Stimulated activated naive CD8-positive, alpha-beta T cell treated with anti-CD3 and anti-CD28 coated beads, Interleukin-15, amount 100 ng/mL, for 72 hours (primary cell): ENCODE results near the gene ZPLD1.

Source experiments
- ATAC-seq: fragments of 150-1000 bp; cut with Tn5 transposase; 2 replicates; pipeline ENCODE4 v1.10.0; 2021; ENCODE audit warnings: mild to moderate bottlenecking, moderate library complexity
- DNase-seq, 2 donors: peaks; one replicate each; pipeline ENCODE4 v3.0.0; 2021 to 2022
- H3K27ac Mint-ChIP-seq, 2 donors: one replicate each; pipeline ENCODE4 v1.8.0; 2022; ENCODE audit warnings: mild to moderate bottlenecking in 2 of 2, mixed read lengths in 2 of 2, moderate library complexity in 2 of 2
- H3K27me3 Mint-ChIP-seq: one replicate; pipeline ENCODE4 v1.8.0; 2022; ENCODE audit warnings: mixed read lengths
- H3K4me1 Mint-ChIP-seq: one replicate; pipeline ENCODE4 v1.8.0; 2022; ENCODE audit warnings: mild to moderate bottlenecking, mixed read lengths
- H3K4me3 Mint-ChIP-seq, 2 donors: one replicate each; pipeline ENCODE4 v1.8.0; 2022; ENCODE audit warnings: mild to moderate bottlenecking in 2 of 2, mixed read lengths in 2 of 2, moderate library complexity in 1 of 2
- H3K9me3 Mint-ChIP-seq, 2 donors: one replicate each; pipeline ENCODE4 v1.8.0; 2022; ENCODE audit warnings: mixed read lengths in 2 of 2

ZPLD1 gene

DNA sequence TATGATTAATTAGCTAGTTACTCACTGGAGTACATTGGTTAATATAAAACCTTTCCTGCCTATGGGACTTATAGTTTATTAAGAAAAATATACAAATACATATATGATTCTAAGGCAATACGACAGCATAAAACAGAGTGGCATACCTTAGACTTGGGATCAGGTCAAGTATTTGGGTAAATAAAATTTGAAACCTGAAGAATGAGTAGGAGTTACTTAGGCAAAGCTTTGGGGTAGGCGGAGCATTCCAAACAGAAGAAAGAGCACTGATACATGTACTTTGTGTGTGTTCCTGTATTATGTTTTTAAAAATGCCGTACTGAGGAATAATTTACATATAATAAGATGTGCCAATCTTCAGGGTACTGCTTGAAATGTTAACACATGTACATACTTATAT, 15.1 kb downstream of the ZPLD1 start:
- peaks cover 4% of the 10 kb centered on the region for H3K27me3 Mint-ChIP-seq
- no peak overlapping the region for H3K4me3 Mint-ChIP-seq
- ATAC-seq: no peak
- H3K9me3 Mint-ChIP-seq: no peaks in the 10 kb centered on the region
- no peak overlapping the region for H3K27ac Mint-ChIP-seq
- no peaks in the 10 kb centered on the region for H3K4me1 Mint-ChIP-seq
- no peak for DNase-seq

DNA sequence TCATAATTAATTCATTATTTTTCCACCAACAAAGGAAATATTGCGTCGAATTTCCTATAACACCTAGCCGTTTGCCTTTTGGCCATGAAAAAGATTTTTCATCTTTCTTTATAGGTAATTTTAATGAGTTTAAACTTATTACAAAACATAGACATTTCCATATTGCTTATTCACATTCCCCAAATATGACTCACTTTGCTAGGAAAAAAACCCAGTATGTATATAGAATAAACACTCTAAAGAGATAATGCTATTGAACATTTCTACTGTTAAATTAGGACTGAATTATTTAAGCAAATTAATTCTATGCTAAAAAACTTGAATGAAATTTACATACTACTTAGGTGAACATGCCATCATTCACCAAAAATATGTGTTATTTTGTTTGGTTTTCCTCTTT, 16.2 kb downstream of the ZPLD1 start:
- ATAC-seq: no peak
- no peaks in the 10 kb centered on the region for H3K4me1 Mint-ChIP-seq
- H3K4me3 Mint-ChIP-seq: no peak overlapping the region
- no peak for DNase-seq
- no peak overlapping the region for H3K27ac Mint-ChIP-seq
- H3K9me3 Mint-ChIP-seq: no peaks in the 10 kb centered on the region
- H3K27me3 Mint-ChIP-seq: no peaks in the 10 kb centered on the region

DNA sequence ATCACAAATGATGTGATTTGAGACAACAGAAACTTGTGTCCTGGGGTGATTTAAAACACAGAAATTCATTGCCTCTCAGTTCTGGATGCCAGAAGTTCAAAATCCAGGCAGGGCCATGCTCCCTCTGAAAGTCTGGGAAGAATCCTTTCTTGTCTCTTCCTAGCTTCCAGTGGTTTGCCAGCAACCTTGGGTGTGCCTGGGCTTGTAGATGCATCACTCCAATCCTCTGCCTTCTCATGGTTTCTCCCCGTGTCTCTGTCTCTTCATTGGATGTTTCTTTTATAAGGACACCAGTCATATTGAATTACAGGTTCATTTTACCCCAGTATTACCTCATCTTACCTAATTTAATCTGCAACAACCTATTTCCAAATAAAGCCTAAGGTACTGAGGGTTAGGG, 16.7 kb downstream of the ZPLD1 start:
- no peaks in the 10 kb centered on the region for H3K9me3 Mint-ChIP-seq
- H3K4me1 Mint-ChIP-seq: no peaks in the 10 kb centered on the region
- H3K4me3 Mint-ChIP-seq: no peak overlapping the region
- no peak for ATAC-seq
- DNase-seq: no peak
- no peak overlapping the region for H3K27ac Mint-ChIP-seq
- H3K27me3 Mint-ChIP-seq: peaks cover 4% of the 10 kb centered on the region

DNA sequence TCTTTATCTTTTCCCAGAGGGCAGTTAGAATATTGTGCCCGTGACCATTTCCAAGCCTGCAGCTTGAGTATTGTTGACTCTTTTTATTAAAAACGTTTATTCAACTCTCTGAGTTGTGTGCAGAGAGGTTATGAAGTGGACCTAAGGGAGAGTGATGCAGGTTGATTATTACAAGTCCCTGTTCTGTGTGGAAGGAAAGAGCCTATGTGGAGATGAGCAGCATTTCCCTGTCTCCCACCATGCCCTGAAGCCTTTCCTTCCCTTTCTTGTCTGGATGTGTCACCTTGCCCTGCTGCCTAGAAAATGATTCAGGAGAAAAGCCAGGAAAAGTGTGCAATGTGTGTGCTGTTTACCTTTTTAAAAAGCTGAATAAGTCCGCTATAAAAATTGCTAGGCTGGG, 19.4 kb downstream of the ZPLD1 start:
- DNase-seq (no peak), ATAC-seq (no peak)
- no peaks in the 10 kb centered on the region for H3K9me3 Mint-ChIP-seq

DNA sequence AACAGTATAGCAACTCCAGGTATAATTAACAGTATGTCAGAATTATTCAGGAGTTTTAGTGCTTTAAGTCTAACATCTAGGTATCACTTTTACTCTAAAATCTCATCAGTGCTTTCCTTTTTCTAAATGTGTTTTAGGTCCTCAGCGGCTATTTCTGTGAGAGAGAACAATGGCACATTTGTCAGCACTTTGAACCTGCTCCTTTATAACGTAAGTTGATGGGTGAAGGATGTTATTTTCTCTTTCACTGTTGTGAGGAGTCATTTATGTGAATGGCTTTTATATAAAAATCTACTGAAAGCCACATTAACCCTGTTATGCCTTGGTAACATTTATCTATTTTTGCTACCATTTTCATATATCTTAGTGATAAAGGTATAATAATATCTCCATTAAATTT, 22.8 kb downstream of the ZPLD1 start:
- DNase-seq: no peak
- ATAC-seq: no peak
- Mint-ChIP-seq H3K4me3 (no peak overlapping the region), H3K27ac (no peak overlapping the region), H3K9me3 (no peaks in the 10 kb centered on the region), H3K27me3 (peaks cover 14% of the 10 kb centered on the region), H3K4me1 (no peaks in the 10 kb centered on the region)

More for the DNA sequence above, 19.4 kb downstream of the ZPLD1 start:
- Mint-ChIP-seq H3K27me3 (peaks cover 8% of the 10 kb centered on the region), H3K27ac (no peak overlapping the region), H3K4me1 (no peaks in the 10 kb centered on the region), H3K4me3 (no peak overlapping the region)

DNA sequence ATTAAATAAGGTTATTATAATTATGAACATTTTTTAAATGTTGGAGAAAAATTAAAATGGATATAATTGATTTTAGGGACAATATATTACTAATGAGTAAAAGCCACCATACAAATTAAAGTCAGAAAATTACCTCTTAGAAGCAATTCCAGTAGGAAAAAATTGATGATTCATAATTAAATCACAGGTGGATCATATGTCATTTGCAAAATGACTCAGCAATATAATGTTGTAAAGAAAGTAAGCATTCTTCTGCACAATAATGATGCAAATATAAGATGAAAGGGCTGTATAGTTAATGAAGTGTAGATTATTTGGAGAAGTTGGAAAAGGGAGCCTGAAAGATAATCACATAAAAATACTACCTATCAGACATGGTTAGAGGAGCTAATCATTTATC, 25.8 kb downstream of the ZPLD1 start:
- no peak overlapping the region for H3K27ac Mint-ChIP-seq
- H3K4me3 Mint-ChIP-seq: no peak overlapping the region
- no peak for ATAC-seq
- DNase-seq: no peak
- no peaks in the 10 kb centered on the region for H3K9me3 Mint-ChIP-seq
- H3K27me3 Mint-ChIP-seq: peaks cover 18% of the 10 kb centered on the region
- no peaks in the 10 kb centered on the region for H3K4me1 Mint-ChIP-seq

DNA sequence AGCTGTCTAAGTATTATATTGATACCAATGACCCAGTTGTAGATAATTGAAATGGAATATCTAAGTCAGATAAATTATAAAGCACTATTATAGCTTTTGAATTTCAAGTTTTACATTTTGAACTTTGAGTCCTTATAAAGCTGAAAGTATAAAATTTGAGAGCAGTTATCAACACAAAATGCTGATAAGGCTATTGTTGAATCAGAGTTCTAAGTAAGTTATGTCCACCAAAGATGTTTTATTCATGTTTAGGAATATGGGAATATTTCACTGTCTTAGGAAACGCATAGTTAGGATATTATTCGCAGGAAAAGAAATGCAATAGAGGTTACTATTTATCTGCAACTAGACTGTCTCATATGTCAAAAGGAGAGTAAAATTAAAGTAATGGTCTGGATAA, 29.4 kb downstream of the ZPLD1 start:
- ATAC-seq (no peak), DNase-seq (no peak)
- Mint-ChIP-seq H3K27ac (no peak overlapping the region), H3K27me3 (peaks cover 20% of the 10 kb centered on the region), H3K9me3 (no peaks in the 10 kb centered on the region), H3K4me1 (no peaks in the 10 kb centered on the region), H3K4me3 (no peak overlapping the region)

DNA sequence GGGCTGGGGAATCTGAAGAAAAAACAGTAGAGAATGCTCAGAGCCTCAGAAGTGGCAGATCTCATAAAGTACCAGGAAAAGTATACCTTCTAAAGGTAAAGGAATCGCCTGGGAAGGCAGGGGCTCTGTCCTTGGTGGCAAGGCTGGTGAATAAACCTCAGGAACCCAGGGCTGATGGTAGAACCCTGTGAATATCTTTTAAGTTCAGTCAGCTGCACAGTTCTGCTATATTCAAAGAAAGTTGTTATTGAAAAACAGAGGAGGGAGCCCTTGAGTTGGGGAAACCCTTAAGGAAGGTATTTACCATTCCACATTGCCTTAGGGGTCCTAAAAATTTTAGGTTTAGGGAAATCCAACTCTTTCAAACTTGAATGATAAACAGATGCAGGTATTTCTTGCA, 31.2 kb downstream of the ZPLD1 start:
- Mint-ChIP-seq H3K4me3 (no peak overlapping the region), H3K9me3 (no peaks in the 10 kb centered on the region), H3K27me3 (peaks cover 20% of the 10 kb centered on the region), H3K4me1 (no peaks in the 10 kb centered on the region), H3K27ac (no peak overlapping the region)
- DNase-seq: no peak
- ATAC-seq: no peak

DNA sequence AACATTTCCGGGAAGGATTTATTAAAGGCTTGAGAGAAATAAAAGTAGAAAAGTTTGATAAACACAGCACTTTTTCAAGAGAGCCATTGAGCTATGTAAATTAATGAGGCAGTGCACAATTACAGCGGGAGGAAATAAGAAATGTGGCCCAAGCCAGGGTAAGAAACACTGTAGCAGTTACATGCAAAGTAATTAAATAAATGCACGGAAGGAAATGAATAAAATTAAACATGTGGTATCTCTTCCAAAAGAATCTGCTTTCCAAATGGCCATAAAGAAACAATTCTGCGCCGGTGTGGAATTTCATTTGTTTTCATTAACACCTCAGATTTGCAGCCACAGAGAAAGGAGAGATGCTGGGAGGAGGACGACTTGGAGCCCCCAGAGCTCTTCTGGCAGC, 35.3 kb downstream of the ZPLD1 start:
- no peaks in the 10 kb centered on the region for H3K4me1 Mint-ChIP-seq
- H3K4me3 Mint-ChIP-seq: no peak overlapping the region
- peaks cover 13% of the 10 kb centered on the region for H3K27me3 Mint-ChIP-seq
- no peak overlapping the region for H3K27ac Mint-ChIP-seq
- ATAC-seq (no peak), DNase-seq (no peak)
- H3K9me3 Mint-ChIP-seq: no peaks in the 10 kb centered on the region

DNA sequence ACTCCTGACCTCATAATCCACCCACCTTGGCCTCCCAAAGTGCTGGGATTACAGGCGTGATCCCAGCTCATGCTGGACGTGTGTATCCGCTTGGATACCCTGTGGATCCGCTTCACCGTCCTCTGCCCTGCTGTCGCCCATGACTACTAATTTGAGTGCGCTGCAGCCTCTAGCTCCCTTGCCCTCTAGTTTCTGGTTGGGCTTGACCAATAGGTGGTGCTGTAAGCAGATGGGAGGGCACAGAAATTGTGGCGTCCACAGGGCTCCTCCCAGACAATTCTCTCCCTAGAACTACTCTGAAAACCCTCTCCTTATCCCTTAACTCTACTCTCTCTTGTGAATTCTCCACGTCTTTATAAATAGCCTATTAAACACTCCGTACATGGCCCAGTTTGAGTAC, 36.2 kb downstream of the ZPLD1 start:
- DNase-seq (no peak), ATAC-seq (no peak)
- Mint-ChIP-seq H3K9me3 (no peaks in the 10 kb centered on the region), H3K4me3 (no peak overlapping the region), H3K27ac (no peak overlapping the region), H3K4me1 (no peaks in the 10 kb centered on the region), H3K27me3 (peaks cover 5% of the 10 kb centered on the region)

DNA sequence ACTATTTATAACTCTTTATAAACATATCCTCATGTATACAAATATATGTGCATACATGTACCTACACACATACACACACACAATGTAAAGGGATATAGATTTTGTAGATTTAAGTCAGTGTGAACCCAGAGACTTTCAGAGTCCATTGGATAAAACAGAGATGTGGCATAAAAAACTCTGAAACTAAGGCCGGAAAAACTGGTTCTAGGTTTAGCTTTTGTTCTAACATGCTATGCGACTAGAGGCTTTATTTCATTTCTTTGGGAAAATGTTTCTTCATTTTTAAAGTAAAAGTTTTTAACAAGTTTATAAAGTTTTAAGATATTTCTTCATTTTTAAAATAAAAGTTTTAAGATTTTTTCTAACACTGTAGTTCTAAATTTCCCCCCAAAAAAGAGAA, 36.7 kb downstream of the ZPLD1 start:
- no peaks in the 10 kb centered on the region for H3K4me1 Mint-ChIP-seq
- DNase-seq (no peak), ATAC-seq (no peak)
- no peak overlapping the region for H3K4me3 Mint-ChIP-seq
- H3K9me3 Mint-ChIP-seq: no peaks in the 10 kb centered on the region
- peaks cover 3% of the 10 kb centered on the region for H3K27me3 Mint-ChIP-seq
- no peak overlapping the region for H3K27ac Mint-ChIP-seq

DNA sequence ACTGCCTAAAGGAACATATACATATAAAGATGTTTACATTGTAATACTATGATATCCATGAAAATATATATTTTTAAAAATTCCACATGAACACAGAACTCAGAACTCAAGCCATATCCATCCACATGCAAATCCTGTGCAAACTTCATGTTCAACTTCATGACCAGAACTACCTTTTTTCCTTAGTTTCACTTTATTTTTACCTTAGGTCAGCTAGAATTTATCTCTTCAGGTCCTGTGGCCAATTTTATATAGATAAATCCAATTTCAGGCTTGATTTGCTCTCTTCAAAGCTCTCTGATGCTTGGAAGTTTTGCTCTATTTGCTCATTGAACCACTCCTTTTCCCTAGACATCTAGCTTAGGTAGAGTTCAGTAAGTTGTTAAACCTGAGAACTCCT, 38.8 kb downstream of the ZPLD1 start:
- no peaks in the 10 kb centered on the region for H3K9me3 Mint-ChIP-seq
- H3K27ac Mint-ChIP-seq: no peak overlapping the region
- H3K4me3 Mint-ChIP-seq: no peak overlapping the region
- no peak for ATAC-seq
- peaks cover 11% of the 10 kb centered on the region for H3K27me3 Mint-ChIP-seq
- DNase-seq: no peak
- H3K4me1 Mint-ChIP-seq: no peaks in the 10 kb centered on the region

DNA sequence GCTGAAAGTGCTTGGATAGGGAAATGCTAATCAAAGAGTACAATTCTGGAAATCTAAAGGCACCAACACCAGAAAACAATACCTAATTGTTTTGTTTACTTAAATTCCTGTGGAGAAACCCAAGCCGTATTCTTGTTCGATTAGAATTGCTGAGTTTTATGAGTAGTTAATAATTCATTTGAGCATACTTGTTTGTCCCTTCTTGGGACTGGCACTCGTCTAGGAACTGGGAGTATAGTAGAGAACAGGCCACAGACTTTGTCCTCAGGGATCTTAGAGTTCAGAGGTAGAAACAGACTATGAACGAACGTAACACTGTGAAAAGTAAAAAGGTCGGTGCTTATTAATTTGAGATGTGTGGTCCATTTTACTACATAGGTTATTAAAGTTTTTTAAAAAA, 39.4 kb downstream of the ZPLD1 start:
- no peak overlapping the region for H3K4me3 Mint-ChIP-seq
- H3K4me1 Mint-ChIP-seq: no peaks in the 10 kb centered on the region
- DNase-seq: no peak
- ATAC-seq: no peak
- H3K9me3 Mint-ChIP-seq: no peaks in the 10 kb centered on the region
- H3K27me3 Mint-ChIP-seq: peaks cover 11% of the 10 kb centered on the region
- H3K27ac Mint-ChIP-seq: no peak overlapping the region

DNA sequence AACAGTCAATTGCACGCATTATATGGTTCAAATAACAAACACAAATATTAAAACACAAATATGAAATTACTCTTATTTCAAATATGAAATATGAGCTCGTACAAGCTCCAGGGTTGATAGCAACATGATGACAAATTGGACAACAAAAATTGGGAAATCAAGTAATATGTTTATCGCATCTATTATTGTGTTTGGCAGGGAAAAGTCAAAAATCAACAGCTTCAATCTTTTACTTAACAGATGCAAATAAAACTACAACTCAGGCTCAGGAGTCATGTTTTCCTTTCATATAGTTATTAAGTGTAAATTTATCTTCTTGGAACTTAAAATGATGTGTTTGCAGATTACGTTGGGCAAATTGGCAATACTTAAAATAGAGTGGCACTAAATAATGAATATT, 41.4 kb downstream of the ZPLD1 start:
- Mint-ChIP-seq H3K4me1 (no peaks in the 10 kb centered on the region), H3K4me3 (no peak overlapping the region), H3K27me3 (peaks cover 11% of the 10 kb centered on the region), H3K27ac (peak overlapping the region in 1 of 2 donors; percentile 46), H3K9me3 (no peaks in the 10 kb centered on the region)
- no peak for ATAC-seq
- DNase-seq: no peak

DNA sequence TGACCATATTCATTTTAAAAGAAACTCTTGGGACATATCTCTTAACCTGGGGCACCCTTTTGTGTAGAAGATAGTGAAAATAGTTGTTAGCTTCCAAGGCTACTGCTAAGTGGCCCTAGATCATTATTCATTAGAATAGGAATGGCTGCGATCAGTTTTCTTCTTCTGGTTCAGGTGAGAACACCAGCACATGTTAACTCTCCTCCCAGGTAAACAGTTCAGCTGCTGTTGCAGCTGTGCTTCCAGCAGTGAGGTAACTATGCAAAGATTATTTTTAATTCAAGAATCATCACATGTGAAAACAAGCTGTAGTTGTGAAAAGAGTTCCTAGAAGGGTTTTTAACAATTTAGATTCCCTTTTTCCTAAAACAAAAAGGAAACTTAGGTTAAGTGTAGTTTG, 43.3 kb downstream of the ZPLD1 start:
- Mint-ChIP-seq H3K27ac (no peak overlapping the region), H3K9me3 (no peaks in the 10 kb centered on the region), H3K4me3 (no peak overlapping the region), H3K4me1 (no peaks in the 10 kb centered on the region), H3K27me3 (peaks cover 11% of the 10 kb centered on the region)
- ATAC-seq: no peak
- no peak for DNase-seq

DNA sequence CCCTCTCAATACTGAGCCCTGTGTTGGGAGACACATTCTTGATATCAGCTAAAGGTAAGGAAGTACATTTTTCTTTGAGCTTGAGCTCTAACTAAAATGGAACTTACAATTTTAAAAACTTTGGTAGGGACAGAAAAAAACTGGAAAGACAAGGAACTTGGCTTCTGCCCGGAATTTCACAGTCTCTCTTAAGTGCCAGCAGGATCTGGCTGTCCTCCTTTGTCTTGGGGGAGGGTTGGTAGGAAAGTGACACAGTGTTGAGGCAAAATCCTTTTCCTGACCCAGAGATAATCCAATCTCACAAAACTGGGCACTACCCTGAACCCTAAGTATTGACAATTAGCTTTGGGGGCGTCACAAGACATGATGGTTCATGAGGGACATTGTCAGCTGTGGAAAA, 45.3 kb downstream of the ZPLD1 start:
- H3K4me3 Mint-ChIP-seq: no peak overlapping the region
- H3K9me3 Mint-ChIP-seq: no peaks in the 10 kb centered on the region
- ATAC-seq (no peak), DNase-seq (no peak)
- H3K27me3 Mint-ChIP-seq: peaks cover 11% of the 10 kb centered on the region
- no peaks in the 10 kb centered on the region for H3K4me1 Mint-ChIP-seq
- no peak overlapping the region for H3K27ac Mint-ChIP-seq

DNA sequence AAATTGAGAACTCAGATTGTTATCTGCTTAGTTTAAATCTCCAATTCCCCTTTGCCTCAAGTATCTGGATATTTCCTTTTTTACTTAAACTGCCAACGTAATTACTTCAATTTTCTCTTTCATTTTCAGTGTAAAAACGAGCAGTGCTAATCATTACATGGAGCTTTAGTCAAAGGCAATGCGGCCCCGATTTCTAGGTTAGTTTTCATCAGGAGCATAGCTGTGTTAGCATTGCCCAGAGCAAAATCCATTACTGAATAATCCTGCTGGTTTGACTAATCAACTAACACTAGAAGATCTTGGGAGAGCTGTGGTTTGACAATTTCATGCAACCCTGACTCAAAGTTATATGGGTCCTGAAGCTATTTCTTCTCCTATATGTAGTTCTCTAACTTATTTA, 46.2 kb downstream of the ZPLD1 start:
- ATAC-seq (no peak), DNase-seq (no peak)
- peaks cover 11% of the 10 kb centered on the region for H3K27me3 Mint-ChIP-seq
- H3K4me3 Mint-ChIP-seq: no peak overlapping the region
- no peaks in the 10 kb centered on the region for H3K4me1 Mint-ChIP-seq
- H3K27ac Mint-ChIP-seq: no peak overlapping the region
- H3K9me3 Mint-ChIP-seq: no peaks in the 10 kb centered on the region

DNA sequence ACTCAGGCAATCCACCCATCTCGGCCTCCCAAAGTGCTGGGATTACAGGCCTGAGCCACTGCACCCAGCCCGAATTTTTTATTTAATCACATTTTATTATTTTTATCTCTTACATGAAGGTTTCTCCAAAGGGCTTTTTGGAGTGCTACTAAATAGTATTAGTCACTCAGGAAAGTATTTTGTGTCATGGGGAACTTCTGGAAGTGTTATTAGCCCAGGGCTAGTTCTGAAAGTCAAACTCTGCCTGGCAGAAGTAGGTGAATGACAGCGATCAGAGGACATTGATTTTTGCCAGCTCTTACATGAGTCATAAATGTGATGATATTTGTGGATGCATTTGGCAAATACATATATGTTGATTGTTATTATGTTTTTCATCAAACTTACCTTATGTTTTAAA, 48.7 kb downstream of the ZPLD1 start:
- H3K9me3 Mint-ChIP-seq: no peaks in the 10 kb centered on the region
- no peak overlapping the region for H3K27ac Mint-ChIP-seq
- DNase-seq (no peak), ATAC-seq (no peak)
- H3K4me1 Mint-ChIP-seq: no peaks in the 10 kb centered on the region
- H3K4me3 Mint-ChIP-seq: no peak overlapping the region
- H3K27me3 Mint-ChIP-seq: no peaks in the 10 kb centered on the region
